NCI-H2171 (cell line): ENCODE data around the gene C17orf107.
"Not testable (repeated sequence)": the region's sequence is repeated elsewhere in the genome, so short reads cannot be mapped to it uniquely, and the experiment has no call there.

Experiments
- DNase-seq: peaks from one replicate; lab custom pipeline; 2025; lab: John Stamatoyannopoulos, UW

C17orf107 gene

GRCh38 chr17:4899341-4900230 is at the start of gene C17orf107:
C17orf107 (plus strand) TSS chr17:4899536; CDS start chr17:4899763, 227 bp downstream.
- peak; percentile 45 for DNase-seq

DNA sequence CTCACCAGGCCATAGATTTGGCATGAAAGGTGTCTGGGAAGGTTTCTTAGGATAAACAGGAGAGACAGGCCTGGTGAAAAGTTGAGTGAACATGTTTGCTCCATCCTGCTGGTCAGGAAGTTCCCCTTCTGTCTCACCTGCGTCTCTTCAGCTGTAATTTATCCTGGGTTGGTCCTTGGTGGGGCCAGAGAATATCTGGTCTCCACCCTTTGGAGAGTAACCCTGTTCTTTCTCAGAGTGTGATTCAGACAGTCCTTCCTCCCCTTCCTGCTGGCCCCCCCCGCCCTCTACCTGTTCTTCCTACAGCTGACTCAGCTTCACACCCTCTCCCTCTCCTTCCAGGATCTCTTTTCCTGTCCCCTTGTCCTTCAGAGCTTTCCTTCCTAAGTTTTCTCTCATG is 49.1 kb upstream of the C17orf107 start:
- no peak for DNase-seq

DNA sequence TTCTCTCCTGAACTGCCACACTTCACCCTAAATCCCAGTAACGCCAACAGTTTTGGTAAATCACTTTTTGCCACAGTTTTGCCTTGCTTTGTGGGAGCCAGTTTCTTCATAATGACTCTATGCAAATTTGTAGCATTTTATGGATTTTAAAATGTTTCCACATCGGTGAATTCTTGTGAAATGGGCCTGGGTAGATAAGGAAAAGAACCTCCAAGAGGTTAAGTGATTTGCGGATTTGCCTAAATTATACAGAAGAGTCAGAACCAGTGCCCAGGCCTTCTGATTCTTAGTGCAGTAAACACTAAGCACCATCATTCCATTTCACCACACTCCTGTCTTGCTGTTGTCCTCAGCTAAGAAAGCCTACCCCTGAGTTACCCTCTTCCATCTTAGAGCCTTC is 48.3 kb upstream of the C17orf107 start:
- no peak for DNase-seq

GRCh38 chr17:4852567-4853207 is 46.6 kb upstream of the C17orf107 start:
- DNase-seq = peak; percentile 25

DNA sequence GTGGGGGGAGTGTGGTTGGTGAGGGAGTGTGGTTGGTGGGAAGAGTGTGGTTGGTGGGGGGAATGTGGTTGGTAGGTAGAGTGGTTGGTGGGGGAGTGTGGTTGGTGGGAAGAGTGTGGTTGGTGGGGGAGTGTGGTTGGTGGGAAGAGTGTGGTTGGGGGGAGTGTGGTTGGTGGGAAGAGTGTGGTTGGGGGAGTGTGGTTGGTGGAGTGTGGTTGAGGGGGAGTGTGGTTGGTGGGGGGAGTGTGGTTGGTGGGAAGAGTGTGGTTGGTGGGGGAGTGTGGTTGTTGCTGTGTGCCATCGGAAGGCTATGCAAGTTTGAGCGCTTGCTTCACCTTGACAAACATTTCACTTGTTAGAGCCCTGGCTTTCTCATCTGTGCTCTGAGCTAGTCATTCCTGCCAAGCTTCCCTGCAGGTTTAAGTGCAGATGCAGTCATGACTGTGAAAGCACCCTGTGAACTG is 46.1 kb upstream of the C17orf107 start:
- DNase-seq = no peak

DNA sequence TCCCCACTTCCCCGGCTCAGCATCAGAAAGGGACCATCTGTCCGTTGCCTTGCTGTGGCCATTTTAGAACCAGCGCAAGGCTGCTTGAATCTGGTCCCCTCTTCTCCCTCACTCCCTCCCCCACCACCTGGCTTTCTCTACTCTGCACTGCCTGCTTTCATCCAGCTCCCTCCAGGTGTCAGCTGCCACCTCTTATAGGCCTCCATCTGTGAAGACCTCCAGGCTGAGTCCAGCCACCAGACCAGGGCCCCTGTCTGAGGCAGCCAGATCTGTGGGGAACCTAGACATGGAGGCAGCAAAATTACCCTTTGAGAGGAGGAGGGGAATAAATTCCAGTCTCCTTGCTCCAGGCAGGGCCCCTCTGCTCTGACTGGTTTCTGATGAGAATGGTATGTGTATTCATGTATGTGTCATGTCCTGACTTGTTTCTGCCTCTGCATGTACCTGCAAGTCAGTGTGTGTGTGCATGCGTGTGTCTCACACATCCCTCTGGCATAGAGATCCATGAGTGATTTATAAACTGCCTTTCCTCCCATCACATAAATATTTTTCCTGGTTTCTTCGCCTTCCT is 45.1 kb upstream of the C17orf107 start:
- peak; percentile 83 for DNase-seq

DNA sequence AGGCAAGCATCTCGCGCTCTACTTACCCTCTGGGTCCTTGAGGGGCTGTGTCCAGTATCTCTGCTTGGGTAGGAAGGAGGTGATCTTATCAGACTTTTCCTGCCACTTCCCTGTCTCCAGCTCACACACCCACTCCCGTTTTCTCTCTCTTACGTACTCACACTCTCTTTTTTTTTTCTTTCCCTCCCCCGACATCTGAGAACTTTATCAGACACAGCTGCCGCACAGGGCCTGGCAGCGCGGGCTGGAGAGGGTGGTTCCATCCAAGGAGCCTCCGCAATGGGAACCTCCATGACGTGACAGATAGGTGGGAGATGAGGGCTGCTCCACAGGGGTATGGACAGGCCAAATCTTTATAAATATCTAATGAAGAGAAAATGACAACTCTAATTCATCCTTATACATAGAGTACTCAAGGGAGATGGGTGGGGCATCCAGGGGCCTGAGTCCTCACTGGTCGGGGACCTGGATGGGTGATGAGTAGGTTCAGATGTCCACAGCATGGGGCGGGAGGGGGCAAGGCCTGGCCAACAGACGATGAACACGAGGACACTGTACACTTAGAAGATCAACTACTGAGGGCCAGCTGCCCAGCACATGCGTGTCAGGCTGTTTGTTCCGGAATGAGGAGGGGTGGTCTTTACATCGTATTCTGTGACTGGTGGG is 42.9 kb upstream of the C17orf107 start:
- DNase-seq = no peak

GRCh38 chr17:4856937-4857314 is 42.4 kb upstream of the C17orf107 start:
- DNase-seq = no peak

GRCh38 chr17:4857347-4857746 is 42.0 kb upstream of the C17orf107 start:
- DNase-seq = not testable (repeated sequence)

DNA sequence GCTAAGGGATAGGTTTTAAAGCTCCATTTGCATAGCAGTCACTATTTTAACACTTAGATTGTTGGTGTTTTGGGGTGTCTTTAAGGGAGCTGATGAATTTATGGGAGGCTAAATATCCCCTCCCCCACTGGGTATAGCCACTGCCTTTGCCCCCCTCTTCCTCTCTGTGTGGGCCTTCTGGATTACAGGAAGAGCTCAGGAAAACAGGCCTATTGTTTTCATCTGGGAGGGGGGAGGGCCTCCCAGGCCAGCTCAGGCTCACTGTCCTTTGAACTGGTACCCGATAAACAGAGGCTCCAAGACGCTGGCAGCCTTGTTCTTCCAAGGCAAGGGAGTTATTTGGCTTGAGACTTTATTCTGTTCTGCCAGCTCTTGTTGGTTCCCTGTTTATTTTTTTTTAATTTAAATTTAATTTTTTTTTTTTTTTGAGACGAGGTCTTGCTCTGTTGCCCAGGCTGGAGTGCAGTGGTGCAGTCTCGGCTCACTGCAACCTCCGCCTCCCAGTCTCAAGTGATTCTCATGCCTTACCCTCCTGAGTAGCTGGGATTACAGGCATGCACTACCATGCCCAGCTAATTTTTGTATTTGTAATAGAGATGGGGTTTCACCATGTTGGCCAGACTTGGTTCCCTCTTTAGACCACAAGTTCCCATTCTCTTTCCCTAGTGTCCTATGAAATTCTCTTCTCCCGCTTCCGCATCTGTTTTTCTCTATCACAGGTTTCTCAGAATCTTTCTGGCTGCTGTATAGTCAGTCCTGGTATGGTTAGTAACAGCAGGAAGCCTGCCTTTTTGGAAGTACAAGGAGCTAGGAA is 41.1 kb upstream of the C17orf107 start:
- no peak for DNase-seq

DNA sequence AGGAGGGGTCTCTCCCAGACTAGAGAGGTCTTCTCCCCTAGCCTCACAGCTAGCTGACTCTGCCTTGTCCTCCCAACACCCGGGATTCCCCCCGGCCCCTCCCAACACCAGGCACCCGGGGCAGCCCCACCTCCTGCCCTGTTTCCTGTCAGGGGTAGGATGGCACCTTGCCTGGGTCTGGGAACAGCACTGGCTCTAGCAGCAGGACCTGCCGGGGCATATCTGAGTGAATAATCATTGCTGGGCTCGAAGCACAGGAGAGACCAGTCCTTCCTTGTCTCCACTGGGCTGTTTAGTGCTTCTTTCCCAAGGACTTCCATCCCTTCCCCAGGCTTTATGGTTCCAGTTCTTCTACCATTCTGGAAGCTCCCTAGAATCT is 40.5 kb upstream of the C17orf107 start:
- no peak for DNase-seq

DNA sequence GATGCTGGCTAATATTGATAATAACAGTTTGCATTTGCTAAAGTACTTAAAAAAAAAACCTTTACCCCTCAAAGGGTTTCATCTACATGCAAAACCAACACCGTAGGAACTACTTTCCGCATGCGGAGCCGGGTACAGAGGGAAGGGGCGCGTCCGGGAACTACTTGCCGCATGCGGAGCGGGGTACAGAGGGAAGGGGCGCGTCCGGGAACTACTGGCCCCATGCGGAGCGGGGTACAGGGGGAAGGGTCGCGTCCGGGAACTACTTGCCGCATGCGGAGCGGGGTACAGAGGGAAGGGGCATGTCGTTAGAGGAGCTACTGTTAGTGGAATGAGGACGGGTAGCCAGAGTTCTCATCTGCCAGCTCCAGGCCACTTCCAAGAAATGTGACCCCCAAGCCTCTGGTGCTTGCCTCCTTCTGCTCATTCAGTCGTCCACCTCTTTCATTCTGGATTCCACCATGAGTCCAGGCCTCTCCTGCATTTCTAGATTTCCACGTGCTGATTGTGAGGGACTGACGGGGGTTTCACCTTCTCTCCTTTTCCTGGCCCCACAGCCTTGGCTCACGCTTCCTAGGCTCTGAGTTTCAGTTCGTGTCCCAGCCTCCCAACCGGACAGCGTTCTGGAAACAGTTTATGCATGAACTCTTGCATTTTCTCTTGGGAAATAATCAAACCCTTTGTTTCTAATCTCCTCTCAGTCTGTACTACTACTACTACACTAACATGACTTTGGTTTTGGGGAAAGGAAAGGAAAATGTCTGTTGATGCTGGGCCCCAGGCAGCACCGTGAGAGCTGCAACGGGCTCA is 39.3 kb upstream of the C17orf107 start:
- no peak for DNase-seq

DNA sequence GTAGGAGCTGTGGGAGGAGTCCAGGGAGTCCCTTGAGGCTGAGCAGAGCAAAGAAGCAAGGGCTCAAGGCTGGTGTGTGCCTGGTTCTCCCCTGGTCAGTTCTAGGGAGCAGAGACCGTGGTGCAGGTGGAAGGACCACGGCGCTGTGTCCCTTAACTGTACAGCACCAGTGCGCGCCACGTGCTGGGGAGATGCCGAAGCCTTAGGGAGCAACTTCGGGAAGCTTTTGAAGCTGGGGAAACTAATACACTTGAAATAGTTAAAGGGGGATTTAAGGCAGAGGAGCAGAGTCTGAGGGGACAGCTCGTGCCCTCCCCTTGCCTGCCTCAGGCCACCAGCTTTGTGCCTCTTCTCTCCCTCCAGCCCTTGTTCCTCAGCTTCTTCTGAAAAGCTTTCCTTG is 38.7 kb upstream of the C17orf107 start:
- no peak for DNase-seq

- no peak for DNase-seq
Measured at GRCh38 chr17:4861052-4861451, 38.3 kb upstream of the C17orf107 start.

DNA sequence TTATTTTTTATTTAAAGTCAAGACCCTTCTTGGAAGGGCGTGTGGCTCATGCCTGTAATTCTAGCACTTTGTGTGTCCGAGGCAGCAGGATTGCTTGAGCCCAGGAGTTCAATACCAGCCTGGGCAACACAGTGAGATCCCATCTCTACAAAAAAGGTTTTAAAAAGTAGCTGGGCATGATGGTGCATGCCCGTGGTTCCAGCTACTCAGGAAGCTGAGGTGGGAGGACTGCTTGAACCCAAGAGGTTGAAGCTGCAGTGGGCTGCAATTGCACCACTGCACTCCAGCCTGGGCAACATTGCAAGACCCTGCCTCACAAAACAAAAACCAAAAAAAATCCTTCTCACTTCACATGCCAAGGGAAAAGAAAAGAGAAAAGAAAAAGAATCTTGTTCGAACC is 36.6 kb upstream of the C17orf107 start:
- DNase-seq = no peak

GRCh38 chr17:4863321-4863720 is 36.0 kb upstream of the C17orf107 start:
- no peak for DNase-seq

- not testable (repeated sequence) for DNase-seq
Measured at GRCh38 chr17:4867535-4867934, 31.8 kb upstream of the C17orf107 start.

DNA sequence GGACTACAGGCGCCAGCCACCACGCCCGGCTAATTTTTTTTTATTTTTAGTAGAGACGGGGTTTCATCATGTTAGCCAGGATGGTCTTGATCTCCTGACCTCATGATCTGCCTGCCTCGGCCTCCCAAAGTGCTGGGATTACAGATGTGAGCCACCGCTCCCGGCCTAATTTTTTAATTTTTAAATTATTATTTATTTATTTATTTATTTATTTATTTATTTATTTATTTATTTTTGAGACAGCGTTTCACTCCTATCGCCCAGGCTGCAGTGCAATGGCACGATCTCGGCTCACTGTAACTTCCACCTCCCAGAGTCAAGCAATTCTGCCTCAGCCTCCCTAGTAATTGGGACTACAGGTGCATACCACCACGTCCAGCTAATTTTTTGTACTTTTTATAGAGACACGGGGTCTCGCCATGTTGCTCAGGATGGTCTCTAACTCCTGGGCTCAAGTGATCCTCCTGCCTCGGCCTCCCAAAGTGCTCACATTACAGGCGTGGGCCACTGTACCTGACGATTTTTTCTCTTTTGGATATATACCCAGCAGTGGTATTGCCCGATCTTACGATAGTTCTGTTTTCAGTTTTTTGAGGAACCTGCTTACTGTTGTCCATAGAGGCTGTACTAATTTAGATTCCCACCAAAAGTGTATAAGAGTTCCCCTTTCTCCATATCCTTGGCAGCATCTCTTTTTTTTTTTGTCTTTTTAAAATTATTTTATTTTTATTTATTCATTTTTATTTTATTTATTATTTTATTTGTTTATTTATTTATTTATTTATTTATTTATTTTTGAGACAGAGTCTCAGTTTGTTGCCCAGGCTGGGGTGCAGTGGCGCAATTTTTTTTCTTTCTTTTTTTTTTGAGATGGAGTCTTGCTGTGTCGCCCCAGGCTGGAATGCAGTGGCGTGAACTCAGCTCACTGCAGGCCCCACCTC is 30.0 kb upstream of the C17orf107 start:
- not testable (repeated sequence) for DNase-seq

DNA sequence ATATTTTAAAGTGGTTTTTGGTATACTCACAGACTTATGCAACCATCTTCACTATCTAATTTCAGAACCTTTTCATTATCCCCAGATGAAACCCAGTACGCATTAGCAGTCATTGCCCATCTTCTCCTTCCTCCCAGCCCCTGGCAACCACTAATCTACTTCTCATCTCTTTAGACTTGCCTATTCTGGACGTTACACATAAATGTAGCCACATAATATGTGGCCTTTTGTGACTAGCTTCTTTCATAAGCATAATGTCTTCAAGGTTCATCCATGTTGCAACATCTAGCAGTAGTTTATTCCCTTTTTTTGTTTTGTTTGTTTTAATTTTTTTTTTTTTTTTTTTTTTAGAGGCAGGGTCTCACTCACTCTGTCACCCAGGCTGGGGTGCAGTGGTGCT is 28.5 kb upstream of the C17orf107 start:
- no peak for DNase-seq

GRCh38 chr17:4872786-4873185 is 26.6 kb upstream of the C17orf107 start:
- DNase-seq = no peak
